Measurements from ENCODE around the gene LBR. TPM values are rescaled to one million over a fixed set of nuclear protein-coding genes. Genes with fewer than 3 reads are reported as not detected.

Gene LBR
- polyA plus RNA-seq, 1 donor (not counting 4 experiments of a cell fraction or from before 2014, with no cell fraction given) = 30.5 TPM

GRCh38 chr1:225415967-225416745, 11.7 kb downstream of the LBR start:
- FAIRE-seq (no peak), DNase-seq (ENCODE audit: low read depth, low spot score) (no peak)
- no peak for TF ChIP-seq EZH2 (IDR thresholded peaks at IDR 0.05; ENCODE audit: low read length)
- TF ChIP-seq, protein P1, sequence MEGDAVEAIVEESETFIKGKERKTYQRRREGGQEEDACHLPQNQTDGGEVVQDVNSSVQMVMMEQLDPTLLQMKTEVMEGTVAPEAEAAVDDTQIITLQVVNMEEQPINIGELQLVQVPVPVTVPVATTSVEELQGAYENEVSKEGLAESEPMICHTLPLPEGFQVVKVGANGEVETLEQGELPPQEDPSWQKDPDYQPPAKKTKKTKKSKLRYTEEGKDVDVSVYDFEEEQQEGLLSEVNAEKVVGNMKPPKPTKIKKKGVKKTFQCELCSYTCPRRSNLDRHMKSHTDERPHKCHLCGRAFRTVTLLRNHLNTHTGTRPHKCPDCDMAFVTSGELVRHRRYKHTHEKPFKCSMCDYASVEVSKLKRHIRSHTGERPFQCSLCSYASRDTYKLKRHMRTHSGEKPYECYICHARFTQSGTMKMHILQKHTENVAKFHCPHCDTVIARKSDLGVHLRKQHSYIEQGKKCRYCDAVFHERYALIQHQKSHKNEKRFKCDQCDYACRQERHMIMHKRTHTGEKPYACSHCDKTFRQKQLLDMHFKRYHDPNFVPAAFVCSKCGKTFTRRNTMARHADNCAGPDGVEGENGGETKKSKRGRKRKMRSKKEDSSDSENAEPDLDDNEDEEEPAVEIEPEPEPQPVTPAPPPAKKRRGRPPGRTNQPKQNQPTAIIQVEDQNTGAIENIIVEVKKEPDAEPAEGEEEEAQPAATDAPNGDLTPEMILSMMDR (optimal IDR thresholded peaks at IDR 0.05 in 1 of 3, IDR thresholded peaks at IDR 0.05 in 1 of 3, conservative IDR thresholded peaks at IDR 0.05 in 1 of 3; ENCODE audit: extremely low read depth in 1 of 3, insufficient read depth in 2 of 3, low read length in 3 of 3) = no peak

GRCh38 chr1:225415307-225415706, 12.5 kb downstream of the LBR start:
- Histone ChIP-seq H3K79me2 (ENCODE audit: control insufficient read depth, insufficient read depth, low read length) (peaks cover 12% of the 10 kb centered on the region), H3K36me3 (ENCODE audit: control insufficient read depth in 2 of 2, extremely low read depth in 1 of 2, insufficient read depth in 2 of 2, low read length in 2 of 2) (peaks cover 22 to 38% of the 10 kb centered on the region in 2 experiments), H3K4me1 (ENCODE audit: control insufficient read depth, extremely low read depth, insufficient read depth, low read length) (no peaks in the 10 kb centered on the region), H3K27me3 (ENCODE audit: control insufficient read depth, extremely low read depth, insufficient read depth, low read length) (no peaks in the 10 kb centered on the region), H3K4me3 (ENCODE audit: control insufficient read depth in 2 of 3, extremely low read depth in 1 of 3, insufficient read depth in 2 of 3, low read depth in 1 of 3, low read length in 3 of 3) (no peak overlapping the region), H3K4me2 (ENCODE audit: control insufficient read depth, extremely low read depth, insufficient read depth, low read depth, low read length) (no peak overlapping the region), H3K9me1 (ENCODE audit: control insufficient read depth, extremely low read depth, insufficient read depth, low read length) (peaks cover 5% of the 10 kb centered on the region), H4K20me1 (ENCODE audit: control insufficient read depth, extremely low read depth, insufficient read depth, low read length) (no peaks in the 10 kb centered on the region), H3K9ac (ENCODE audit: control insufficient read depth, extremely low read depth, insufficient read depth, low read length) (no peak overlapping the region), H3K9me3 (ENCODE audit: control insufficient read depth, low read depth, low read length) (no peaks in the 10 kb centered on the region), H3K27ac (ENCODE audit: control insufficient read depth, insufficient read depth, low read length) (no peak overlapping the region), H2AFZ (ENCODE audit: control insufficient read depth, low read length) (no peak overlapping the region)
- DNase-seq (ENCODE audit: low read depth, low spot score) (no peak), FAIRE-seq (no peak)
- TF ChIP-seq, protein P1 (optimal IDR thresholded peaks at IDR 0.05 in 1 of 3, IDR thresholded peaks at IDR 0.05 in 1 of 3, conservative IDR thresholded peaks at IDR 0.05 in 1 of 3; ENCODE audit: extremely low read depth in 1 of 3, insufficient read depth in 2 of 3, low read length in 3 of 3) = no peak
- TF ChIP-seq EZH2 (IDR thresholded peaks at IDR 0.05; ENCODE audit: low read length) = no peak
- dilution Hi-C loops (cut with MboI; ENCODE audit: extremely low pct_ligation_motif_present, low sequenced_read_pairs) = no loop called here

More at GRCh38 chr1:225415967-225416745, 11.7 kb downstream of the LBR start:
- Histone ChIP-seq H3K4me1 (ENCODE audit: control insufficient read depth, extremely low read depth, insufficient read depth, low read length) (no peaks in the 10 kb centered on the region), H3K9ac (ENCODE audit: control insufficient read depth, extremely low read depth, insufficient read depth, low read length) (no peak overlapping the region), H3K4me2 (ENCODE audit: control insufficient read depth, extremely low read depth, insufficient read depth, low read depth, low read length) (no peak overlapping the region), H3K9me1 (ENCODE audit: control insufficient read depth, extremely low read depth, insufficient read depth, low read length) (peaks cover 5% of the 10 kb centered on the region), H4K20me1 (ENCODE audit: control insufficient read depth, extremely low read depth, insufficient read depth, low read length) (no peaks in the 10 kb centered on the region), H3K4me3 (ENCODE audit: control insufficient read depth in 2 of 3, extremely low read depth in 1 of 3, insufficient read depth in 2 of 3, low read depth in 1 of 3, low read length in 3 of 3) (no peak overlapping the region), H3K27me3 (ENCODE audit: control insufficient read depth, extremely low read depth, insufficient read depth, low read length) (no peaks in the 10 kb centered on the region), H3K36me3 (ENCODE audit: control insufficient read depth in 2 of 2, extremely low read depth in 1 of 2, insufficient read depth in 2 of 2, low read length in 2 of 2) (peaks cover 18 to 38% of the 10 kb centered on the region in 2 experiments), H2AFZ (ENCODE audit: control insufficient read depth, low read length) (no peak overlapping the region), H3K27ac (ENCODE audit: control insufficient read depth, insufficient read depth, low read length) (no peak overlapping the region), H3K79me2 (ENCODE audit: control insufficient read depth, insufficient read depth, low read length) (peaks cover 17% of the 10 kb centered on the region), H3K9me3 (ENCODE audit: control insufficient read depth, low read depth, low read length) (no peaks in the 10 kb centered on the region)
- dilution Hi-C loops (cut with MboI; ENCODE audit: extremely low pct_ligation_motif_present, low sequenced_read_pairs) = no loop called here
